Kidney (tissue), 14 donors: ENCODE data around the gene RAP1GAP2. TPM values are rescaled to one million over a fixed set of nuclear protein-coding genes. Genes with fewer than 3 reads are reported as not detected.

Source experiments
- DNase-seq, 5 donors: peaks; one replicate each; pipeline ENCODE4 v3.0.0-alpha.2; 2013 to 2020
- FAIRE-seq: peaks from 2 replicates; lab custom pipeline; 2012; peaks lifted over from hg19 to GRCh38; lab: Jason Lieb, UNC
- H3K27ac ChIP-seq, 2 donors: one replicate each; pipeline ENCODE4 v1.7.0; 2013; ENCODE audit warnings: low read depth in 2 of 2, low read length in 2 of 2, inconsistent platforms in 1 of 2
- H3K27me3 ChIP-seq: one replicate; pipeline ENCODE4 v1.7.1; 2013; ENCODE audit warnings: low read length, inconsistent platforms; ENCODE audit not compliant: control insufficient read depth, insufficient read depth
- H3K36me3 ChIP-seq, 3 donors: one replicate each; pipeline versions ENCODE4 v1.7.0 to v1.7.1; 2013; ENCODE audit warnings: low read length in 3 of 3, control low read depth in 1 of 3, inconsistent platforms in 1 of 3; ENCODE audit not compliant: insufficient read depth in 3 of 3, control insufficient read depth in 2 of 3
- H3K4me1 ChIP-seq, 3 donors: one replicate each; pipeline versions ENCODE4 v1.7.0 to v1.7.1; 2013; ENCODE audit warnings: low read length in 3 of 3, inconsistent platforms in 1 of 3, low read depth in 1 of 3; ENCODE audit not compliant: control insufficient read depth in 2 of 3, insufficient read depth in 2 of 3
- H3K4me3 ChIP-seq, 3 donors: one replicate each; pipeline versions ENCODE4 v1.7.0 to v1.8.1; 2013; ENCODE audit warnings: low read length in 3 of 3, control low read depth in 1 of 3, inconsistent platforms in 1 of 3
- H3K9ac ChIP-seq, 3 donors: one replicate each; pipeline versions ENCODE4 v1.7.0 to v1.7.1; 2013; ENCODE audit warnings: low read length in 3 of 3, control low read depth in 1 of 3, inconsistent platforms in 1 of 3
- H3K9me3 ChIP-seq, 3 donors: one replicate each; pipeline versions ENCODE4 v1.7.0 to v1.7.1; 2013; ENCODE audit warnings: low read length in 3 of 3, control low read depth in 1 of 3, inconsistent platforms in 1 of 3; ENCODE audit not compliant: control insufficient read depth in 2 of 3, insufficient read depth in 1 of 3
- intact Hi-C: fragments of 100-400 bp; cut with DNase I; formaldehyde crosslinking; loops from one replicate; pipeline ENCODE4 v1.11.1; 2022
- polyA plus RNA-seq: library from polyadenylated mRNA; stranded (reverse); fragments of 350-450 nt; fragmentation: Illumina TruSeq; extraction: RNeasy Lipid Tissue Mini Kit (QIAGEN cat#74804); gene quantifications from one replicate; pipeline ENCODE4 v1.2.3, GENCODE V29; 2014; ENCODE audit warnings: low read depth, low replicate concordance; ENCODE audit not compliant: insufficient read depth
- total RNA-seq: library from RNA; stranded (reverse); fragmentation: NEBNext Ultra II Directional; extraction: Animal tissue kit (Norgen Biotek cat#: 25700); gene quantifications from one replicate; pipeline ENCODE4 v1.2.1, GENCODE V29; 2021
- TF ChIP-seq, protein P1 (sequence below): IDR thresholded peaks from 3 replicates; pipeline ENCODE4 v1.5.1; 2012; ENCODE audit warnings: mild to moderate bottlenecking, moderate library complexity, borderline replicate concordance; ENCODE audit not compliant: insufficient read depth; ENCODE audit errors: extremely low read depth
- donor health status: control.
- donor health status: control.
- donor health status: control.
- donor health status: control.
- donor health status: control.
- donor health status: DM: yes; HTN: yes; CAD: no.
- donor health status: Normal renal cell carcinoma (clear cell type).

Gene RAP1GAP2
- total and polyA plus RNA-seq, 2 donors from 2014 or later = 6.8 to 46.2 TPM

DNA sequence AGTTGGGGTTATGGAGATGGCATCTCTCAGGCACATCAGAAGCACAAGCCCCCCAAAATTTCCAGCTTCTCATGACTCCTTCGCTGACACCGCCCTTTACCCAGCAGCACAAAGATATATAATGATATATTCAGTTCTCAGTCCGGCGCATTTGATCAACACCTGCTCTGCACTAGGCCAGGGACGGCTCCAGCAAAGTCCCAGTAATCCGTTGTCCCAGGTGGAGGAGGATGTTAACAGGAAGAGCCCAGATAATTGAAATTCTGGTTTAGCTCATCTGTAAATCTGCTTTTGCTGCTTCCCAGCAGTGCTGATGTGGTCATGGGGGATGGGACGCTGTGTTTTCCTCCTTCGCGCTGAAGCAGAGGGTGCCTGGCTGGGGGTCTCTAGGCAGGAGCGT, 135.6 kb downstream of the RAP1GAP2 start:
- FAIRE-seq = no peak
- intact Hi-C loops = no loop called here

DNA sequence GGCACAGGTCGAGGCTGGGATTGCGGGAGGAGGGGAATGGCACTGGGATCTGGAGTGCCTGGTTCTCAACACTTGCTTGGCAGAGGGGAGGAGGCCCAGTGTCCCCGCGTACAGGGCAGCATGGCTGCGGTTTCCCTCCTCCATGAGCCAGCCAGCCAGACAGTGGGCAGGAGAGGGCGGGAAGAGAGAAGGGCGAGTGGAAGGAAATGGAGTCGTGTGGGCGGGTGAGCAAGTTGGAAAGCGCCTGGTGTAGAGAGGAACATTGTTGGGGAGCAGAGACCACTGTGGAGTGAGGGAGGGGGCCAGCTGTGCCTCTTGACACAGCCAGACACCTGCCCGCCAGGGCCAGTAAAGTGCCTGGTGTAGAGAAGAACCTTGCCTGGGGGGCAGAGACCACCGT, 136.7 kb downstream of the RAP1GAP2 start:
- Histone ChIP-seq H3K9ac (no peak overlapping the region), H3K4me3 (no peak overlapping the region), H3K27me3 (no peaks in the 10 kb centered on the region), H3K36me3 (no peaks in the 10 kb centered on the region), H3K9me3 (no peaks in the 10 kb centered on the region), H3K27ac (no peak overlapping the region), H3K4me1 (peaks cover 0 to 7% (median 0%) of the 10 kb centered on the region in 3 donors)
- intact Hi-C loops = no loop called here
- DNase-seq (no peak), FAIRE-seq (no peak)
- TF ChIP-seq, protein P1, sequence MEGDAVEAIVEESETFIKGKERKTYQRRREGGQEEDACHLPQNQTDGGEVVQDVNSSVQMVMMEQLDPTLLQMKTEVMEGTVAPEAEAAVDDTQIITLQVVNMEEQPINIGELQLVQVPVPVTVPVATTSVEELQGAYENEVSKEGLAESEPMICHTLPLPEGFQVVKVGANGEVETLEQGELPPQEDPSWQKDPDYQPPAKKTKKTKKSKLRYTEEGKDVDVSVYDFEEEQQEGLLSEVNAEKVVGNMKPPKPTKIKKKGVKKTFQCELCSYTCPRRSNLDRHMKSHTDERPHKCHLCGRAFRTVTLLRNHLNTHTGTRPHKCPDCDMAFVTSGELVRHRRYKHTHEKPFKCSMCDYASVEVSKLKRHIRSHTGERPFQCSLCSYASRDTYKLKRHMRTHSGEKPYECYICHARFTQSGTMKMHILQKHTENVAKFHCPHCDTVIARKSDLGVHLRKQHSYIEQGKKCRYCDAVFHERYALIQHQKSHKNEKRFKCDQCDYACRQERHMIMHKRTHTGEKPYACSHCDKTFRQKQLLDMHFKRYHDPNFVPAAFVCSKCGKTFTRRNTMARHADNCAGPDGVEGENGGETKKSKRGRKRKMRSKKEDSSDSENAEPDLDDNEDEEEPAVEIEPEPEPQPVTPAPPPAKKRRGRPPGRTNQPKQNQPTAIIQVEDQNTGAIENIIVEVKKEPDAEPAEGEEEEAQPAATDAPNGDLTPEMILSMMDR = no peak

More for the DNA sequence above, 135.6 kb downstream of the RAP1GAP2 start:
- Histone ChIP-seq H3K9ac (no peak overlapping the region), H3K4me3 (no peak overlapping the region), H3K4me1 (peaks cover 0 to 7% (median 0%) of the 10 kb centered on the region in 3 donors), H3K36me3 (no peaks in the 10 kb centered on the region), H3K27ac (no peak overlapping the region), H3K9me3 (no peaks in the 10 kb centered on the region), H3K27me3 (no peaks in the 10 kb centered on the region)
- TF ChIP-seq, protein P1 = no peak
- DNase-seq = no peak

DNA sequence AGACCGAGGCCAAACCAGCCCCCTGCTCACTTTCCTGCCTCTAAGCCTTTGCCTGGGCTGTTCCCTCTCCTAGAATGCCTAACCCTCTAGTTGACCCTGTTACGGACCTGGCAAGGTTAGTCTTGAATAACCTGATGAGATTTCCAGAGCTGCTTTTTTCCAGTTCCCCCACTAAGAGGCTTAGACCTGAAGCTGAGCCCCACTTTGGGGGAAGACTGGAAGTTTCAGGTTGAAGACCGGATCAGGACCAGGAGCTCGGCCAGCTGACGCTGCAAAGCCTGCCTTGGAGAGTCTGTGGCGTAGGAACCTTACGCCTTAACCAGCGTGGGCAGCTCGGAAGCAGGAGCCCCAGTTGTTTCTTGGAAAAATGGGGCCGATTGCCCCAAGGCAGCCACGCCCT, 137.4 kb downstream of the RAP1GAP2 start:
- peaks cover 0 to 7% (median 0%) of the 10 kb centered on the region in 3 donors for H3K4me1 ChIP-seq

More for the DNA sequence above, 137.4 kb downstream of the RAP1GAP2 start:
- Histone ChIP-seq H3K4me3 (no peak overlapping the region), H3K9me3 (no peaks in the 10 kb centered on the region), H3K27me3 (no peaks in the 10 kb centered on the region), H3K27ac (no peak overlapping the region), H3K9ac (no peak overlapping the region), H3K36me3 (no peaks in the 10 kb centered on the region)
- intact Hi-C loops = no loop called here
- no peak for FAIRE-seq
- TF ChIP-seq, protein P1 = no peak
- no peak for DNase-seq
